ENCODE results near the gene HFE. TPM values are rescaled to one million over a fixed set of nuclear protein-coding genes. Genes with fewer than 3 reads are reported as not detected.
A peak's percentile ranks its signal among the peaks of the same experiment; 100 is the strongest.

HFE gene
- total and polyA plus RNA-seq, 2 of the 13 experiments (the other 11 are each of a cell fraction or from before 2014, with no cell fraction given), result 3.7 to 6.3 TPM

GRCh38 chr6:26065952-26066380, 21.3 kb upstream of the HFE start (continued):
- no peak for TF ChIP-seq RORA (CRISPR knock-in tag; IDR thresholded peaks at IDR 0.05)
- no peak for TF ChIP-seq ATAD3A (CRISPR knock-in tag; IDR thresholded peaks at IDR 0.05)
- TF ChIP-seq, protein P1, sequence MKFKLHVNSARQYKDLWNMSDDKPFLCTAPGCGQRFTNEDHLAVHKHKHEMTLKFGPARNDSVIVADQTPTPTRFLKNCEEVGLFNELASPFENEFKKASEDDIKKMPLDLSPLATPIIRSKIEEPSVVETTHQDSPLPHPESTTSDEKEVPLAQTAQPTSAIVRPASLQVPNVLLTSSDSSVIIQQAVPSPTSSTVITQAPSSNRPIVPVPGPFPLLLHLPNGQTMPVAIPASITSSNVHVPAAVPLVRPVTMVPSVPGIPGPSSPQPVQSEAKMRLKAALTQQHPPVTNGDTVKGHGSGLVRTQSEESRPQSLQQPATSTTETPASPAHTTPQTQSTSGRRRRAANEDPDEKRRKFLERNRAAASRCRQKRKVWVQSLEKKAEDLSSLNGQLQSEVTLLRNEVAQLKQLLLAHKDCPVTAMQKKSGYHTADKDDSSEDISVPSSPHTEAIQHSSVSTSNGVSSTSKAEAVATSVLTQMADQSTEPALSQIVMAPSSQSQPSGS (CRISPR knock-in tag; IDR thresholded peaks at IDR 0.05), result peak; percentile 55; the same call in 1 of the 2 replicates
- no peak for TF ChIP-seq JDP2 (CRISPR knock-in tag; IDR thresholded peaks at IDR 0.05; ENCODE audit: borderline replicate concordance)
- TF ChIP-seq DRAP1 (CRISPR knock-in tag; IDR thresholded peaks at IDR 0.05), result 0 out of 2 replicates have a peak, but pooled peaks have one; percentile 10
- no peak for TF ChIP-seq HNF4A (CRISPR knock-in tag; IDR thresholded peaks at IDR 0.05)
- TF ChIP-seq KLF9 (CRISPR knock-in tag; IDR thresholded peaks at IDR 0.05; ENCODE audit: low read depth), result no peak
- no peak for TF ChIP-seq SRSF4 (IDR thresholded peaks at IDR 0.05; ENCODE audit: low read depth, low read length, poor library complexity, severe bottlenecking)
- TF ChIP-seq, protein P2, sequence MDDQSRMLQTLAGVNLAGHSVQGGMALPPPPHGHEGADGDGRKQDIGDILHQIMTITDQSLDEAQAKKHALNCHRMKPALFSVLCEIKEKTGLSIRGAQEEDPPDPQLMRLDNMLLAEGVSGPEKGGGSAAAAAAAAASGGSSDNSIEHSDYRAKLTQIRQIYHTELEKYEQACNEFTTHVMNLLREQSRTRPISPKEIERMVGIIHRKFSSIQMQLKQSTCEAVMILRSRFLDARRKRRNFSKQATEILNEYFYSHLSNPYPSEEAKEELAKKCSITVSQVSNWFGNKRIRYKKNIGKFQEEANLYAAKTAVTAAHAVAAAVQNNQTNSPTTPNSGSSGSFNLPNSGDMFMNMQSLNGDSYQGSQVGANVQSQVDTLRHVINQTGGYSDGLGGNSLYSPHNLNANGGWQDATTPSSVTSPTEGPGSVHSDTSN (CRISPR knock-in tag; IDR thresholded peaks at IDR 0.05; ENCODE audit: borderline replicate concordance), result no peak
- TF ChIP-seq ZSCAN22 (CRISPR knock-in tag; IDR thresholded peaks at IDR 0.05), result no peak
- no peak for TF ChIP-seq PBX2 (CRISPR knock-in tag; IDR thresholded peaks at IDR 0.05)
- no peak for TF ChIP-seq GATA4 (IDR thresholded peaks at IDR 0.05; ENCODE audit: borderline replicate concordance, low read depth)
- TF ChIP-seq, protein P3, sequence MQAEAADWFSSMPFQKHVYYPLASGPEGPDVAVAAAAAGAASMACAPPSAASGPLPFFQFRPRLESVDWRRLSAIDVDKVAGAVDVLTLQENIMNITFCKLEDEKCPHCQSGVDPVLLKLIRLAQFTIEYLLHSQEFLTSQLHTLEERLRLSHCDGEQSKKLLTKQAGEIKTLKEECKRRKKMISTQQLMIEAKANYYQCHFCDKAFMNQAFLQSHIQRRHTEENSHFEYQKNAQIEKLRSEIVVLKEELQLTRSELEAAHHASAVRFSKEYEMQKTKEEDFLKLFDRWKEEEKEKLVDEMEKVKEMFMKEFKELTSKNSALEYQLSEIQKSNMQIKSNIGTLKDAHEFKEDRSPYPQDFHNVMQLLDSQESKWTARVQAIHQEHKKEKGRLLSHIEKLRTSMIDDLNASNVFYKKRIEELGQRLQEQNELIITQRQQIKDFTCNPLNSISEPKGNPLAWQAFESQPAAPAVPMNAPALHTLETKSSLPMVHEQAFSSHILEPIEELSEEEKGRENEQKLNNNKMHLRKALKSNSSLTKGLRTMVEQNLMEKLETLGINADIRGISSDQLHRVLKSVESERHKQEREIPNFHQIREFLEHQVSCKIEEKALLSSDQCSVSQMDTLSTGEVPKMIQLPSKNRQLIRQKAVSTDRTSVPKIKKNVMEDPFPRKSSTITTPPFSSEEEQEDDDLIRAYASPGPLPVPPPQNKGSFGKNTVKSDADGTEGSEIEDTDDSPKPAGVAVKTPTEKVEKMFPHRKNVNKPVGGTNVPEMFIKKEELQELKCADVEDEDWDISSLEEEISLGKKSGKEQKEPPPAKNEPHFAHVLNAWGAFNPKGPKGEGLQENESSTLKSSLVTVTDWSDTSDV (CRISPR knock-in tag; IDR thresholded peaks at IDR 0.05), result no peak
- no peak for TF ChIP-seq DPF2 (CRISPR knock-in tag; IDR thresholded peaks at IDR 0.05; ENCODE audit: borderline replicate concordance, low read depth)
- TF ChIP-seq ZNF749 (CRISPR knock-in tag; IDR thresholded peaks at IDR 0.05; ENCODE audit: borderline replicate concordance), result no peak
- TF ChIP-seq ZSCAN29 (CRISPR knock-in tag; conservative IDR thresholded peaks at IDR 0.05), result no peak
- TF ChIP-seq RXRA (CRISPR knock-in tag; IDR thresholded peaks at IDR 0.05), result no peak
- TF ChIP-seq ZFP91 (CRISPR knock-in tag; IDR thresholded peaks at IDR 0.05; ENCODE audit: borderline replicate concordance), result no peak
- TF ChIP-seq ZNF563 (CRISPR knock-in tag; IDR thresholded peaks at IDR 0.05), result no peak
- TF ChIP-seq PHF21A (CRISPR knock-in tag; IDR thresholded peaks at IDR 0.05), result no peak; the same call in 1 of the 2 replicates
- TF ChIP-seq ISX (CRISPR knock-in tag; conservative IDR thresholded peaks at IDR 0.05), result no peak
